GM06990 (cell line): ENCODE data around the gene KRT81.

Source experiments
- DNase-seq: peaks from one replicate; pipeline ENCODE4 v3.0.0-alpha.2; 2011; ENCODE audit not compliant: insufficient read length; ENCODE audit errors: extremely low read depth
- H3K27me3 ChIP-seq: replicated peaks from 2 replicates; pipeline ENCODE4 v1.6.0; 2011; ENCODE audit warnings: low read length; ENCODE audit not compliant: control insufficient read depth, insufficient read depth
- H3K36me3 ChIP-seq: 2 replicates; pipeline ENCODE4 v1.5.1; 2011; ENCODE audit warnings: low read length; ENCODE audit not compliant: control insufficient read depth, insufficient read depth
- H3K4me3 ChIP-seq: replicated peaks from 2 replicates; pipeline ENCODE4 v1.5.1; 2011; ENCODE audit warnings: low read depth, mild to moderate bottlenecking, control low read depth, low read length
- CTCF ChIP-seq: IDR thresholded peaks from 2 replicates; pipeline ENCODE4 v1.5.1; 2011; ENCODE audit warnings: low read length, control low read depth, mild to moderate bottlenecking, inconsistent platforms; ENCODE audit not compliant: insufficient read depth, poor library complexity, severe bottlenecking

The KRT81 gene

GRCh38 chr12:52255926-52256583, 35.3 kb downstream of the KRT81 start:
- H3K4me3 ChIP-seq: no peak overlapping the region
- DNase-seq: no peak
- no peaks in the 10 kb centered on the region for H3K27me3 ChIP-seq
- TF ChIP-seq CTCF: no peak
- H3K36me3 ChIP-seq: no peaks in the 10 kb centered on the region

GRCh38 chr12:52254965-52255751, 36.2 kb downstream of the KRT81 start:
- TF ChIP-seq CTCF: no peak
- DNase-seq: no peak
- no peaks in the 10 kb centered on the region for H3K27me3 ChIP-seq

DNA sequence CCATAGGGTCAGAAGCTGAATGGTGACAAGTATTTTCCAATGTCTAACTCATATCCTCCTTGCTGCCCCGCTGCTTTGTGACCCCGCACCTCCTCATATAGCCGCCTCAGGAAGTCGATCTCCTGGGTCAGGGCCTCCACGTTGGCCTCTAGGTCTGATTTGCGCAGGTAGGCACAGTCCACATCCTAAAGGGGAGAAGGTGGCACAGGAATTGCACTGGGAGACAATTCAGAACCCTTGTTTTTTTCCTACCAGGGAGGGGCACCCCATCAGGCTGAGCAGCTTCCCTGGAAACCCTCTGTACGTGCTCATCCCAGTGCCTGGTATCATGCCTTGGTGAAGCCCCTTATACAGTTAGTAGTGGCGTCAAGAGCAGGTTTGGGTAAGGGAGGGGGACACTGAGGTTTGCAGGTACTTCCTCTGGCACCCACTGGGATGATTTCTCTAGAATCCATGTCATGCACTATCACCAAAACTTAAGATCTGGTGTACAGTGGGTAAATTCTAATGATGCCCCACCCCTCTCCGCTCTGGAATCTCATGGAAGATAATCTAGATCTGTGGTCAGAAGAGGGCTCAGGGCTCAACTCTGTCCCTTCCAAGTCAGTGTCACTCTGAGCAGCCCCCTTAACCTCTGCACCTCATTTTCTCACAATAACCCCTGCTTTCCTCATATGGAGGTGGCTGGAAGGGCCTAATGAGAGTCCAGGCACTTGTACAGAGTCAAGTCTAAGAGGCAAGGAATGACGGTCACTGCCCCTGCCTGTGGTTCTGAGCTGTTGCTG, 37.0 kb downstream of the KRT81 start:
- H3K27me3 ChIP-seq: no peaks in the 10 kb centered on the region
- no peak for TF ChIP-seq CTCF
- no peak for DNase-seq
- H3K4me3 ChIP-seq: no peak overlapping the region
- H3K36me3 ChIP-seq: no peaks in the 10 kb centered on the region

More at GRCh38 chr12:52254965-52255751, 36.2 kb downstream of the KRT81 start:
- Histone ChIP-seq H3K36me3 (no peaks in the 10 kb centered on the region), H3K4me3 (no peak overlapping the region)

DNA sequence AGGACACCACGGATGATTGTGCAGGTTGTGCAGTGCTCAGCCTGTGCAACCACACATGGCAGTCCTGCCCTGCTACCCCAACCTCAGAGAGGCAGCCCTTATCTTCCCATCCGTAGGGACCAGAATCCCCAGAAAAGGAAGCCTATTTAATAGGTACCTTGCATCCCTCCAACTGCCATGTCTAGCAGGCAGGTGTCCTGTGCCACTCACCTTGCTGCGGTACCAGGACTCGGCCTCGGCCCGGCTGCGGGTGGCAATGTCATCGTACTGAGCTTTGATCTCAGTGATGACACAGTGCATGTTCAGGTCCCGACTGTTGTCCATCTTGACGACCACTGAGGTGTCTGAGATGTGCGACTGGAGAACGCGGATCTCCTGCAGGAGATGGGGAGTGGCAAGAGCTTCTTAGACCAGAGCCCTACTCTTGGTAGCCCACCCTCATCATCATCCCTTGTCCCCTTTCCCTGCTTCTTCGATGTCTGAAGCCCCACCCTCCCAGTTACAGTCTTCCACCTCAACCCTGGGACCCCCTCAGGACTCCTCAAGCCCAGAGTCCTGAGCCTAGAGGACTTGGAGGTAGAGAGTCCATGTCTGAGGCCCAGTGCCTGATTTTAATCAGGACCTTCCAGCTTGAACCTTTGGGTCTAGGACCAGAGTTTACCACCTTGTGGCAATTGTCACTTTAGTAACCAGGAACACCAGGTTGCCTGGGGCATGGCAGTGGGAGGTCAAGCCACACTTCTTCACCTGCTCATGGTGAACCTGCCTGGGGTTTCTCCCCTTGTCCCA, 37.7 kb downstream of the KRT81 start:
- H3K27me3 ChIP-seq: no peaks in the 10 kb centered on the region
- TF ChIP-seq CTCF: no peak
- no peak overlapping the region for H3K4me3 ChIP-seq
- no peaks in the 10 kb centered on the region; the same call in 1 of the 2 replicates for H3K36me3 ChIP-seq
- no peak for DNase-seq

GRCh38 chr12:52252728-52253343, 38.5 kb downstream of the KRT81 start:
- TF ChIP-seq CTCF: no peak
- no peaks in the 10 kb centered on the region for H3K27me3 ChIP-seq

More at GRCh38 chr12:52252728-52253343, 38.5 kb downstream of the KRT81 start:
- Histone ChIP-seq H3K4me3 (no peak overlapping the region), H3K36me3 (no peaks in the 10 kb centered on the region; the same call in 1 of the 2 replicates)
- DNase-seq: no peak
